CD4-positive, alpha-beta T cell treated with Interleukin-17A for 4 hours (primary cell): Measurements from ENCODE around the gene MLLT3.
A peak's percentile ranks its signal among the peaks of the same experiment; 100 is the strongest.

ENCODE experiments used
- DNase-seq: peaks from one replicate; pipeline ENCODE4 v3.0.0-alpha.2; 2020; ENCODE audit warnings: mixed read lengths

Gene MLLT3

GRCh38 chr9:20472342-20473045 lies 149.8 kb downstream of the MLLT3 start:
- no peak for DNase-seq

- no peak for DNase-seq
These were observed 155.8 kb downstream of the MLLT3 start for GRCh38 chr9:20466328-20467008.

- DNase-seq, result no peak
These were observed 158.1 kb downstream of the MLLT3 start for GRCh38 chr9:20464242-20464641.

- DNase-seq, result no peak
These were observed 158.5 kb downstream of the MLLT3 start for GRCh38 chr9:20463823-20464222.

GRCh38 chr9:20462410-20462809 lies 159.9 kb downstream of the MLLT3 start:
- no peak for DNase-seq

- DNase-seq, result no peak
These were observed 175.0 kb downstream of the MLLT3 start for GRCh38 chr9:20447291-20447690.

GRCh38 chr9:20446248-20446647 lies 176.1 kb downstream of the MLLT3 start:
- DNase-seq, result no peak

- DNase-seq, result no peak
These were observed 179.6 kb downstream of the MLLT3 start for GRCh38 chr9:20442461-20443319.

GRCh38 chr9:20441711-20442423 lies 180.4 kb downstream of the MLLT3 start:
- no peak for DNase-seq

GRCh38 chr9:20441166-20441565 lies 181.1 kb downstream of the MLLT3 start:
- no peak for DNase-seq

- no peak for DNase-seq
These were observed 184.8 kb downstream of the MLLT3 start for GRCh38 chr9:20437476-20437875.

GRCh38 chr9:20436476-20437195 lies 185.7 kb downstream of the MLLT3 start:
- DNase-seq, result no peak

GRCh38 chr9:20428976-20429375 lies 193.3 kb downstream of the MLLT3 start:
- no peak for DNase-seq

- DNase-seq, result no peak
These were observed 194.9 kb downstream of the MLLT3 start for GRCh38 chr9:20427359-20427758.

- DNase-seq, result no peak
These were observed 196.3 kb downstream of the MLLT3 start for GRCh38 chr9:20426019-20426418.

- DNase-seq, result no peak
These were observed 202.8 kb downstream of the MLLT3 start for GRCh38 chr9:20419533-20419932.

GRCh38 chr9:20418485-20418884 lies 203.8 kb downstream of the MLLT3 start:
- DNase-seq, result no peak

- no peak for DNase-seq
These were observed 204.8 kb downstream of the MLLT3 start for GRCh38 chr9:20417373-20418080.

GRCh38 chr9:20414150-20414549 lies 208.1 kb downstream of the MLLT3 start:
- no peak for DNase-seq

GRCh38 chr9:20409321-20410092 lies 212.8 kb downstream of the MLLT3 start:
- DNase-seq, result no peak

GRCh38 chr9:20408513-20408912 lies 213.8 kb downstream of the MLLT3 start:
- peak; percentile 11 for DNase-seq
